HG02870 (cell line): Measurements from ENCODE around the gene NUP214.
"Not testable (repeated sequence)": the region's sequence is repeated elsewhere in the genome, so short reads cannot be mapped to it uniquely, and the experiment has no call there.

Source experiments
- ATAC-seq: cut with Tn5 transposase; IDR thresholded peaks from one replicate; pipeline ENCODE4 v1.9.1; 2021; ENCODE audit warnings: mild to moderate bottlenecking, moderate library complexity; ENCODE audit not compliant: unreplicated experiment

The NUP214 gene

GRCh38 chr9:131191032-131191431 is 65.6 kb downstream of the NUP214 start:
- not testable (repeated sequence) for ATAC-seq

DNA sequence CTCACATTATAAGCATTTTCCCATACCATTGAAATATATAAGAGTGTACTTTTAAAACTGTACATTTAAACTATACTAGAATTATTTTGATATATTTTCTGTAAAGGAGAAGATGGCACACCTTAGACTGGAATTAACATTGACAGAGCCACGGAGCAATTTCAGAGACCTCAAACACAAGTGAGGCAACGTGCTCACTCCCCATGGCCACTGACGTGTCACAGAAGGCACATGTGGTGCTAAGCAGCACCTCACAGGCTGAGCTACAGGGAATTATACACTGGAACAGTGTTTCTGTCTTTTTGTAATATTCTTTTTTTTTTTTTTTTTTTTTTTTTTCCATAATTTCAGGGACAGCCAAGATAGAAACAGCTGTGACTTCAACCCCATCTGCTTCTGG is 66.5 kb downstream of the NUP214 start:
- ATAC-seq, result no peak

- ATAC-seq, result no peak
These were observed 67.7 kb downstream of the NUP214 start for GRCh38 chr9:131193051-131193450.

DNA sequence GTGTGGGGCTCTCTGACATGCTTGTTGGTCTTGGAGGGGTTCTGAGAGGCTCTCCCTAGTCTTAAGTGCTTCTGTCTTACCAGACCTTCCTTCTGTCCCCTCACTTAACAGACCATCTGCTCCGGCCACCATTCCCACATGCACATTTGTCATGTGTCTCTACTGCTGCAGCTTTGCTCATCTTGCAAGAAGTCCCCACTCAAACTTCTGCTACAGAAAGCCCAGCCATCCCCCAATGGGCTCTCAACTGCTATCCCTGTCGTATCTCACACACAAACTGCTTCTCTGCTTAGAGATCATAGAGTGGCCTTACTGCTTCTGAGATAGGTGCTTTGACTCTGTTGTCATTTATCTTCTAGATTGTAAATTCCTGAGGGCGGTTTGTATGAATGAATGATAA is 69.4 kb downstream of the NUP214 start:
- no peak for ATAC-seq

GRCh38 chr9:131197160-131197911 is 72.0 kb downstream of the NUP214 start:
- ATAC-seq, result no peak

GRCh38 chr9:131198041-131198715 is 72.8 kb downstream of the NUP214 start:
- ATAC-seq, result no peak

DNA sequence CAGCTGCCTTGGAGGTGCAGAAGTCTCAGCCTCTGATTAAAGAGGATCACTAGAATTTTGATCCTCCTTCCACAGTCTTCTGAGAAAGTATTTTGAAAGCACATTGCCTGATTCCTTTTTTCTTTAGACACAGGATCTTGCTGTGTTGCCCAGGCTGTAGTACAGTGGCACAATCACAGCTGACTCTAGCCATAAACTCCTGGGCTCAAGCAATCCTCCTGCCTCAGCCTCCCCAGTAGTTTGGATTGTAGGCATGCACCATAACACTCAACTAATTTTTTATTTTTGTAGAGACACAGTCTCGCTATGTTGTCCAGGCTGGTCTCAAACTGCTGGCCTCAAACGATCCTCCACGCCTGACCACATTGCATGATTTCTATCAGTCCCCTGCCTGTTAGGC is 76.5 kb downstream of the NUP214 start:
- no peak for ATAC-seq

- ATAC-seq, result no peak
These were observed 78.2 kb downstream of the NUP214 start for GRCh38 chr9:131203431-131204218.

DNA sequence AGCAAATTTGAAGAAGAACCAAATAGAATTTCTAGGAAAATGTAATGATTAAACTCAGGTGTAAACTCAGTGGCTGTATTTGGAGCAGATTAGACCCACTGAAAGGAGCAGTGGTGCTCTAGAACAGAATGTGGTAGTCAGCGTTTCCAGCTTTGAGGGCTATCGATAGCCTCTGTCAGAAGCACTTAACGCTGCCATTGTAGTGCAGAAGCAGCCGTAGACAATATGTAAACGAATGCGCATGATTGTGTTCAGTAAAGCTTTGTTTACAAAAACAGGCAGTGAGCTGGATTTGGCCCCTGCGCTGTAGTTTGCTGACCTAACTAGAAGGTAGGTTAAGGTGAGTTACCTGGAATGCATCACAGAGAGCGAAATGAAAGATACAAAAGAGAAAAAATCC is 78.9 kb downstream of the NUP214 start:
- ATAC-seq, result no peak

GRCh38 chr9:131206495-131206894 is 81.1 kb downstream of the NUP214 start:
- no peak for ATAC-seq

DNA sequence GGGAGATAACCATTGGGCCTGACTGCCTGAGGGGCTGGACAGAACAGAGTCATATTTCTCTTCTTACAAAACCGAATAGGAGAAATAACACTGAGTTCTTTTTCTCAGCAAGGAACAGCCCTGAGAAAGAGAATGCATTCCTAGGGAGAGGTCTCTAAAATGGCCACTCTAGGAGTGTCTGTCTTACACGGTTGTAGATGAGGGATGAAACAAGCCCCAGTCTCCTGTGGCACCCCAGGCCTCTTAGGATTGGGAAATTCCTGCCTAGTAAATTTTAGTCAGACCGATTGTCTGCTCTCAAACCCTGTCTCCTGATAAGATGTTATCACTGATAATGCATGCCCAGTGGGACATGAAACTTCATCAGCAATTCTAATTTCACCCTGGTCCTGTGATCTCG is 86.5 kb downstream of the NUP214 start:
- ATAC-seq, result not testable (repeated sequence)

DNA sequence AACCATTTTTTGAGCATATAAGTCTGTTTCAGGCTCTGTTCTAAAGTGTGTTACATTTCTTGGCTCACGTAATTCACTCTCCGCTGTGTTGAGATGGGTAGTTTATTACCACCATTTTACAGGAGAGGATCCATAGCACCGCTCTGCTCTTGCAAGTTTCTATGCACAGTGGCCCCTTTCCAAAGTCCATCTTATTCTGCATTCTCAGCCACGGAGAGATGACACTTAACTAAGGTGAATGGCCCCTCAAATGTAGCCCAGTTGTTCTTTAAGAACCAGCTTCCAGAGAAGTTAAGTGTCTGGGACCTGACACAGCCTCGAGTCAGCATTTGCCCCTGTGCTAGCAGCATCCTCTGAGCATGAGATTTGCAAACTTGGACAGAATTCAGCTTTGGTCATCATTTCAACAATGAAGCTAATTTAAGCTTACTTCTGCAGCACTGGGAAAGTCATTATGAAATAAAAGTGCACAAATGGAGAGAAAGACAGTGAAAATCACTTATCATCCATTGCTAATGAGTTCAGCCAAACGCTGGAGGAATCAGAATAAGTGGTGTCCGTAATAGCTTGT is 89.0 kb downstream of the NUP214 start:
- ATAC-seq, result no peak

- ATAC-seq, result no peak
These were observed 89.5 kb downstream of the NUP214 start for GRCh38 chr9:131214876-131215275.

DNA sequence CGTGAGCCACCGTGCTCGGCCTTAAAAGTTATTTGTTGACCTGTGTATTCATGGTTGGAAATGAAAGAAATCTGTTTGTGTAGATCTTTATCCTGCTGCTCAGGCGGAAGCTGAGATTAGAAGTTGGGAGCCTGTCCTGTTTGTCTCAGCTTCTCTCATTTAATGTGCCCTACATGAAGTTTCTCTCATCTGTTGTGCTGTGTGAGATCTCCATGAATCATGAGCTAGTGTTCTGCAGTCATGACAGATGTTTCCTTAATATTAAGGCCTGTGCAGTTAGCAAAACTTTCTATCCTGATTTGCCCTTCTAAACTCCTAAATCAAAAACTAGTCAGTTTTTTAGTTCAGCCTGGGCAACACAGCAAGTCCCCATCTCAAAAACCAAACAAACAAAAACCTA is 91.4 kb downstream of the NUP214 start:
- no peak for ATAC-seq

DNA sequence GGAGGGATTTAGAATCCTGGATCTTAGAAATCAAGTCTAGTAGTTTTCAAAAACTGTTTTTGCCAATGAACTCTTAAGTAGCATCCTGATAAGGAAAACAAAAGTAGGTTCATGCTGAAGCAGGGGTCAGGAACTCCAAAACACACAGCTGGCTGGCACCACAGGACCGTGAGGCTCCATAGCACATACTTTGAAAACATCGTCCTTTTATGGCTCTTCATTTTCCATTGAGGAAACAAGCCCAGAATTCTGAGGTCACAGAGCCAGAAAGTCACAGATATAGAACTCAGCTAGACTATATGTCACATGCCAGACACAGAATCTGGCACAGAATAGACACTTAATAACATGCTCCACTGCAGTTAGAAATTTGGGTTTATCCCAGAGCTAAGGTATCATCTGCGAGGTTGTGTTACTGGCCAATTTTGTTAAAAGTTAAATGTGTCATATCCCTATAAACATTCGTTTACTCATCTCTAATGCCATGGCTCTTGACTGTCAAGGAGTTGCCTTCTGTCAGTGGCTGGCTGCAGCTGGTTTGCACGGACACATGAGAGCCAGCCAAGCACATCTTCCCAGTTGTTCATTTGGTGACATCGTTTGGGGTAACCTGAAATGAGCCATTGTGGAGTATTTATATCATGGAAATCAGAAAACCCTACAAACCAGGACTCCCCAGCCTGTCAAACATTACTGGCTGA is 92.1 kb downstream of the NUP214 start:
- ATAC-seq, result no peak

DNA sequence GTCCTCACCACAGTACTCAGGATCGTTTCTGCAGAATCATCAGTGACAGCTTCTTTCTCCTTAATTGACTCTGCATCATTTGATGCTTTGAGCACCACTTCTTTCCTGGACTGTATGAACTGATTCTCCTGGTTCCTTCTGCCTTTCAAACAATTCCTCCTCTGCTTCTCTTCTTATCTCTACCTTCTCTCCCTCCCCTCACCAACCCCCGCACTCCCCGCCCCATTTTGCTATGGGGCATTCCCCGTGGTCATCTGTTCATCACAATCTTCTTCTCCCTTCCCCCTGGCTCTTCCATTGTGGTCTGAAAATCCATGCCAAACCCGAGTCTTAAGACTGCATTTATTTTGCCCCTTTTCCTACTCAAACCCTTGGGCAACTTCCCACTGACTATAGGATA is 93.0 kb downstream of the NUP214 start:
- no peak for ATAC-seq

GRCh38 chr9:131220485-131220884 is 95.1 kb downstream of the NUP214 start:
- ATAC-seq, result no peak

- ATAC-seq, result no peak
These were observed 97.1 kb downstream of the NUP214 start for GRCh38 chr9:131222460-131222859.

DNA sequence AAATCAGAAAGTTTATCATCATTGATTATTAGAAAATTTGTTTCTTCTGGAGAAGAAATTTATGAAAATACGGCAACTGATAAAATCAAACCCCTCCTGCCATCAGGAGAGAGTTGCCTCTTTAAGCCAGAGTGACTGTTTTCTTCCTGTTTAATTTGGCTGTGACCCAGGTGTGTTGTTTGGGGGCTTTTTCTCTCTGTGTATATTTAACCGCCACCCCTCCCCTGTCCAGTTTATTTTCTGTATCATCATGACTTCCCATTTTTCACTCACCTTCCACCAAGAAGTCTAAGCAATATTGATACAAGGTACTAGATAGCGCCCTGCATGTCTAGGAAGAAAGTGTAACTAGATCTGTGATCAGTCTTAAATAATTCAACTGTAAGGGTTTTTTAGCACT is 100.8 kb downstream of the NUP214 start:
- ATAC-seq, result no peak

GRCh38 chr9:131227112-131227958 is 101.9 kb downstream of the NUP214 start:
- ATAC-seq, result no peak
